Stimulated activated CD4-positive, alpha-beta T cell treated with anti-CD3 and anti-CD28 coated beads, Interleukin-2, amount 100 ng/mL, for 4 hours (primary cell): Measurements from ENCODE around the gene SMIM44.
A peak's percentile ranks its signal among the peaks of the same experiment; 100 is the strongest.

Source experiments
- DNase-seq: peaks from one replicate; pipeline ENCODE4 v3.0.0-alpha.2; 2020; ENCODE audit warnings: low read depth

Gene SMIM44

GRCh38 chr19:3434630-3435553 is 48.3 kb downstream of the SMIM44 start:
- DNase-seq, result peak; percentile 95

GRCh38 chr19:3433805-3434540 is 49.3 kb downstream of the SMIM44 start:
- DNase-seq, result no peak

DNA sequence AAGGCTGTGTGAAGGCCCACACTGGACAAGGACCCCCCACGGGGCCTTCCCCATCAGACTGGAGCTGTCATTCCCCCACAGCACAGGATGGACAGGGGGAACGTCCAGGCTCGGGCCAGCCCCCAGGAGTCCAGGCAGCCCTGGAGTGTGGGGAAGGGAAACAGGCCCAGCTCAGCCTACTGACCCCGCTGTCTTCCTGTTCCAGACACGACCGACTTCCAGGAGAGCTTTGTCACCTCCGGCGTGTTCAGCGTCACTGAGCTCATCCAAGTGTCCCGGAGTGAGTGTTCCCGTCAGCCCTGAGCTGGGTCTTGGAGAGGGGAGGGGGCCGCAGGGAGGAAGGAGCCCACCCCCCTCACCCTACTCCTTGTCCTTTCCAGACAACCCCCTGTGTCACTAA is 49.9 kb downstream of the SMIM44 start:
- no peak for DNase-seq
